Hepatocyte (in vitro differentiated cells): Measurements from ENCODE around the gene GPX7. TPM values are rescaled to one million over a fixed set of nuclear protein-coding genes. Genes with fewer than 3 reads are reported as not detected.

ENCODE experiments used
- DNase-seq: peaks from one replicate; pipeline ENCODE4 v3.0.0-alpha.2; 2016; ENCODE audit warnings: low spot score
- H2AFZ ChIP-seq: fragments of 200-600 bp; sonication (generic); 2 replicates; pipeline ENCODE4 v1.6.0; 2016; ENCODE audit warnings: antibody characterized with exemption, mild to moderate bottlenecking
- H3K27ac ChIP-seq: fragments of 200-600 bp; sonication (generic); 2 replicates; pipeline ENCODE4 v1.5.1; 2016; ENCODE audit warnings: mild to moderate bottlenecking
- H3K27me3 ChIP-seq: fragments of 200-600 bp; sonication (generic); 2 replicates; pipeline ENCODE4 v1.6.1; 2016
- H3K36me3 ChIP-seq: fragments of 200-600 bp; sonication (generic); replicated peaks from 2 replicates; pipeline ENCODE4 v1.5.1; 2016; ENCODE audit warnings: low read depth; ENCODE audit not compliant: insufficient read depth
- H3K4me1 ChIP-seq: fragments of 200-600 bp; sonication (generic); 2 replicates; pipeline ENCODE4 v1.5.1; 2016; ENCODE audit warnings: mild to moderate bottlenecking, moderate library complexity; ENCODE audit not compliant: insufficient read depth
- H3K4me2 ChIP-seq: fragments of 200-600 bp; sonication (generic); 2 replicates; pipeline ENCODE4 v1.6.0; 2016
- H3K4me3 ChIP-seq: fragments of 200-600 bp; sonication (generic); 2 replicates; pipeline ENCODE4 v1.5.1; 2016; ENCODE audit warnings: mild to moderate bottlenecking
- H3K79me2 ChIP-seq: fragments of 200-600 bp; sonication (generic); 2 replicates; pipeline ENCODE4 v1.6.0; 2017; ENCODE audit warnings: mild to moderate bottlenecking
- H3K9me2 ChIP-seq: fragments of 200-600 bp; sonication (generic); replicated peaks from 2 replicates; pipeline ENCODE4 v1.6.0; 2017; ENCODE audit warnings: mild to moderate bottlenecking; ENCODE audit not compliant: insufficient read depth
- H3K9me3 ChIP-seq: fragments of 200-600 bp; sonication (generic); 2 replicates; pipeline ENCODE4 v1.5.1; 2016; ENCODE audit warnings: low read depth, mild to moderate bottlenecking
- H4K20me1 ChIP-seq: fragments of 200-600 bp; sonication (generic); 2 replicates; pipeline ENCODE4 v1.6.0; 2016; ENCODE audit warnings: mild to moderate bottlenecking; ENCODE audit not compliant: insufficient read depth, poor library complexity, severe bottlenecking
- CTCF ChIP-seq: fragments of 200-600 bp; sonication (generic); IDR thresholded peaks from 2 replicates; pipeline ENCODE4 v1.5.1; 2016; ENCODE audit warnings: antibody characterized with exemption, mild to moderate bottlenecking; ENCODE audit not compliant: poor library complexity
- EZH2 ChIP-seq: fragments of 200-600 bp; sonication (generic); IDR thresholded peaks from 2 replicates; pipeline ENCODE4 v1.6.1; 2016; ENCODE audit warnings: antibody characterized with exemption, mild to moderate bottlenecking, borderline replicate concordance
- EZH2phosphoT487 ChIP-seq: fragments of 200-600 bp; sonication (generic); IDR thresholded peaks from one replicate; pipeline ENCODE4 v1.6.1; 2018; ENCODE audit warnings: antibody characterized with exemption, mild to moderate bottlenecking, low read depth, moderate library complexity; ENCODE audit not compliant: unreplicated experiment, severe bottlenecking
- WGBS: methylation state at CpG from one replicate; pipeline ENCODE4 v1.1.6; 2016; ENCODE audit warnings: low lambda C conversion rate; ENCODE audit errors: missing lambda C conversion rate; 5-methylcytosine and 5-hydroxymethylcytosine counted together
- polyA plus RNA-seq: library from polyadenylated mRNA; unstranded; fragments of >200 nt; fragmentation: Nextera tagmentation; extraction: Ambion mirVana; gene quantifications from 2 replicates; pipeline ENCODE4 v1.2.1, GENCODE V29; 2016
- total RNA-seq: library from RNA; depleted of rRNA; stranded (reverse); fragments of >200 nt; gene quantifications from 2 replicates; pipeline ENCODE4 v1.2.3, GENCODE V29; 2014

Gene GPX7
- total and polyA plus RNA-seq, 2 experiments from 2014 or later = 56.4 to 78.9 TPM

DNA sequence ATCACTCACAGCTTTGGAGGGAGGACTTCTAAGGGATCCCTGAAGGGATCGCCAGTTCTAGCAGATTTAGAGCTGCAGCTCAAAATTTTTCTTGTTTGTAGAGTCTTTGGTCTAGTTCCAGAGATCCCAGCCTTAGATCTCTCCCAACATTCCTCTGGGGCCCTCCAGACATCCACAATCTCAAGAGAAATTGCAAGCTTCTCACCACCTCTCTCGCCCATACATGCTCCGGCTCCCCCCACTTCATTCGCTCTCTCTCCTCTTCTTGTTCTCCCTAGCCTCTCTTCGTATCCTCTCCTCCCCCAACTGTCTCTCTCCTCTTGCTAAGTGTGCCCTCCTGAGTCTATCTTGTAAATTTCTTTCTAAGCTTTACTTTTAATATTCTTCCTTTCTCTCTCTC lies 34.2 kb upstream of the GPX7 start:
- peak overlapping the region; percentile 37 for H3K4me2 ChIP-seq
- no peaks in the 10 kb centered on the region for H3K9me2 ChIP-seq
- H3K79me2 ChIP-seq = no peaks in the 10 kb centered on the region
- no peak overlapping the region for H3K27ac ChIP-seq
- 65% methylated on average over 5 of the region's 5 CpGs for WGBS
- TF ChIP-seq CTCF (no peak), EZH2phosphoT487 (no peak), EZH2 (no peak)
- no peaks in the 10 kb centered on the region for H3K27me3 ChIP-seq
- H3K9me3 ChIP-seq = no peaks in the 10 kb centered on the region
- H3K4me3 ChIP-seq = no peak overlapping the region
- no peaks in the 10 kb centered on the region for H3K36me3 ChIP-seq
- no peak for DNase-seq
- peak overlapping the region; percentile 15 for H2AFZ ChIP-seq
- no peaks in the 10 kb centered on the region for H4K20me1 ChIP-seq
- peaks cover 3% of the 10 kb centered on the region for H3K4me1 ChIP-seq

DNA sequence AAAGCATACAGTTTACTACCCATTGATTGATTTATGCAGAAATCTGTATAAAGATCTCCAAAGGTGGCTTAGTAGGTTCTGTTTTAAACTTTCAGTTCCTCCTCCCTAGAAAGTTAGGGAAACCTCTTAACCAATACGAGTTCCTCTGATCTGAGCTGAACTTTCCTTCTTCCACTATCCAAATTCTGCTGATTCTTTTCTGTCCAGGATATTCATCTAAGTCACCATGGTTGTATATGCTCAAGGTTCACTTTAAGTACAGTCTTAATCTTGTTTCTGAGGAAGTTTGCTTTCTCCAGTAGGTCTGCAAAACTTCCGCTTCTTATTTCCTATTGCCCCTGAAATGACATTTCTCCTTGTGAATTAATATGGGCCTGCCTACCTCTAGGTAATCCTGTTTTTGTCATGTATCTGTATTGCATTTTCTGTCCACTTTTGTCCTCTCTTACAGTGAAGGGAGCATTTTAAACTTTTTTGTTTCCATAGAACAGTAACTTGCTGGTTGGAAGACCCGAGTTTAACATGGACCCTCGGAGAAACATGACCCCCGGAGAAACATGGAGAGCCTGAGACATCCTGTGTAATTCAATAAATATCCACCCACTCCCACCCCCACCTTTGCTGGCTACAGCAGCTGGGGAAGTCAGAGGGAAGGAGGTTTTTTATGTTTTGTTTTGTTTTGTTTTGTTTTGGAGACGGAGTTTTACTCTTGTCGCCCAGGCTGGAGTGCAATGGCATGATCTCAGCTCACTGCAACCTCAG lies 32.5 kb upstream of the GPX7 start:
- H3K27ac ChIP-seq = no peak overlapping the region
- H3K9me3 ChIP-seq = no peaks in the 10 kb centered on the region
- no peaks in the 10 kb centered on the region for H3K27me3 ChIP-seq
- 76% methylated on average over 7 of the region's 7 CpGs for WGBS
- peaks cover 3% of the 10 kb centered on the region for H3K4me1 ChIP-seq
- no peaks in the 10 kb centered on the region for H4K20me1 ChIP-seq
- no peak overlapping the region for H3K4me2 ChIP-seq
- no peak overlapping the region for H2AFZ ChIP-seq
- no peaks in the 10 kb centered on the region for H3K36me3 ChIP-seq
- no peak overlapping the region for H3K4me3 ChIP-seq
- H3K9me2 ChIP-seq = no peaks in the 10 kb centered on the region
- no peaks in the 10 kb centered on the region for H3K79me2 ChIP-seq
- no peak for TF ChIP-seq EZH2
- no peak for TF ChIP-seq EZH2phosphoT487
- no peak for DNase-seq

DNA sequence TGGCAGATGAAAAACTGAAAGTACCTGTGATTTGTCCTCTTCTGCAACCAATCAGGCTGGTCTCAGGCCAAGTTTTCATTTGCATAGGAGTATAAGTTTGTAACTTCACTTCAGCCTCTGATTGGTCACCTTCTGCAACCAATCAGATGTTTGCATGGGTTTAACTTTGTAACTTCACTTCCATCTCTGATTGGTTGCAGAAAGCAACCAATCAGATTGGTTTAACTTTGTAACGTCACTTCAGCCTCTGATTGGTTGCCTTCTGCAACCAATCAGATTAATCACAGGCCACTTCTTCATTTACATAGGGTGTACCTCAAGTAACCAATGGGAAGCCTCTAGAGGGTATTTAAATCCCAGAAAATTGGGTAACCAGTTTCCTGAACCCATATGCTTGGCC lies 30.4 kb upstream of the GPX7 start:
- H2AFZ ChIP-seq = no peak overlapping the region
- no peaks in the 10 kb centered on the region for H4K20me1 ChIP-seq
- no peak overlapping the region for H3K4me2 ChIP-seq
- no peaks in the 10 kb centered on the region for H3K27me3 ChIP-seq
- no peak overlapping the region for H3K27ac ChIP-seq
- H3K4me1 ChIP-seq = peaks cover 3% of the 10 kb centered on the region
- no peak overlapping the region for H3K4me3 ChIP-seq
- DNase-seq = no peak
- TF ChIP-seq EZH2phosphoT487 (no peak), CTCF (no peak), EZH2 (no peak)
- H3K79me2 ChIP-seq = no peaks in the 10 kb centered on the region
- no peaks in the 10 kb centered on the region for H3K9me3 ChIP-seq
- H3K36me3 ChIP-seq = no peaks in the 10 kb centered on the region
- 86% methylated on average over 1 of the region's 1 CpG for WGBS
- no peaks in the 10 kb centered on the region for H3K9me2 ChIP-seq

GRCh38 chr1:52572387-52572786 lies 29.8 kb upstream of the GPX7 start:
- no peak for DNase-seq
- 87% methylated on average over 4 of the region's 4 CpGs for WGBS
- H3K27ac ChIP-seq = no peak overlapping the region
- H3K27me3 ChIP-seq = no peaks in the 10 kb centered on the region
- H3K79me2 ChIP-seq = no peaks in the 10 kb centered on the region
- H3K4me1 ChIP-seq = peaks cover 3% of the 10 kb centered on the region
- H4K20me1 ChIP-seq = no peaks in the 10 kb centered on the region
- H3K4me3 ChIP-seq = no peak overlapping the region
- no peaks in the 10 kb centered on the region for H3K9me3 ChIP-seq
- H2AFZ ChIP-seq = no peak overlapping the region
- TF ChIP-seq CTCF (no peak), EZH2phosphoT487 (no peak), EZH2 (no peak)
- H3K36me3 ChIP-seq = no peaks in the 10 kb centered on the region
- no peaks in the 10 kb centered on the region for H3K9me2 ChIP-seq
- H3K4me2 ChIP-seq = no peak overlapping the region
